ENCODE results near the gene SCN2B. TPM values are rescaled to one million over a fixed set of nuclear protein-coding genes. Genes with fewer than 3 reads are reported as not detected.

SCN2B gene
- total and polyA plus RNA-seq, 2 of the 13 experiments (the other 11 are each of a cell fraction or from before 2014, with no cell fraction given), result 0.01 to 0.02 TPM

GRCh38 chr11:118129471-118130172 is 46.8 kb downstream of the SCN2B start:
- H3K27ac ChIP-seq (ENCODE audit: extremely low read length, insufficient read depth, low read length), result no peak overlapping the region
- TF ChIP-seq CEBPZ (IDR thresholded peaks at IDR 0.05; ENCODE audit: low read length), result no peak
- TF ChIP-seq ATF7 (IDR thresholded peaks at IDR 0.05), result peak; percentile 83
- no peak for TF ChIP-seq ATF7 (CRISPR knock-in tag; IDR thresholded peaks at IDR 0.05)
- ChIA-PET CTCF (ENCODE audit: low intra/inter-chr PET ratio, low total read pairs) (no interaction called here), POLR2A (no interaction called here)
- H3K4me2 ChIP-seq (ENCODE audit: low read depth, low read length), result no peak overlapping the region
- DNase-seq (ENCODE audit: low spot score) (no peak), FAIRE-seq (no peak), ATAC-seq (no peak)
- no peak overlapping the region for H3K9ac ChIP-seq (ENCODE audit: insufficient read depth, low read depth, low read length)
- no peaks in the 10 kb centered on the region for H3K36me3 ChIP-seq (replicated peaks in 1 of 2; ENCODE audit: control insufficient read depth in 1 of 2, insufficient read depth in 2 of 2, low read length in 2 of 2)
- in situ Hi-C loops (cut with HindIII; ENCODE audit: extremely low pct_ligation_motif_present, low pct_unique_long_range_greater_than_20kb), result loop anchor here (25.0 kb wide), 1 partner anchor 358 kb away; no protein-coding TSS in a partner anchor
- intact Hi-C loops (cut with micrococcal nuclease; ENCODE audit: unreplicated experiment), result no loop called here
- peaks cover 0 to 32% of the 10 kb centered on the region in 2 experiments; a peak in 4 of 5 replicates for H3K27me3 ChIP-seq (ENCODE audit: control insufficient read depth in 1 of 2, insufficient read depth in 2 of 2, low read length in 2 of 2)
- no peak overlapping the region for H3K4me3 ChIP-seq (replicated peaks in 1 of 3; ENCODE audit: insufficient read depth in 1 of 3, low read depth in 2 of 3, low read length in 3 of 3)
- H3K79me2 ChIP-seq (ENCODE audit: insufficient read depth, low read length), result no peaks in the 10 kb centered on the region
- no TSS peak for BruUV-seq (replicated peaks)
- H4K20me1 ChIP-seq (ENCODE audit: insufficient read depth, low read length), result no peaks in the 10 kb centered on the region
- no peaks in the 10 kb centered on the region for H3K4me1 ChIP-seq (ENCODE audit: insufficient read depth, low read length)
- no peak overlapping the region for H2AFZ ChIP-seq (ENCODE audit: low read length)
- no peaks in the 10 kb centered on the region for H3K9me3 ChIP-seq (ENCODE audit: low read length)
- WGBS (ENCODE audit: low lambda C conversion rate), result 28% methylated on average over 6 of the region's 6 CpGs
